ENCODE data around the gene CPPED1.

The CPPED1 gene

DNA sequence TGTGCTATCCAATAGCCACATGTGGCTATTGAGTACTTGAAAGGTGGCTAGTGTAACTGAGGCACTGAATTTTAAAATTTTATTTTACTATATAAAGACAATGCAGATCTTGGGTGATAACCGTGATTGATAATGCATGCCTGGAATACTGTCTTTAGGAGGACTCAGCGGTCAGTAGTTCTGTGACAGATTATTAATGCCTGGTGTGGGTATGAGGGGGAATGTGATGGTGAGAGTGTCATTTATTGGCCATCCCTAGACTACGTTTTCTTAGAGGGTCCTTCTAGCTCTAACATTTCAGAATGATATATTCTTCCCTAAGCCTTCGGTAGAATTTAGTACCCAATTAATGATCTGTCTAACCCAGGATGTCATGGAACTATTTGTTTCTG is 157.6 kb downstream of the CPPED1 start:
- ChIA-PET CTCF (no interaction called here), POLR2A (ENCODE audit: low non-redundant PET) (no interaction called here)
- no peak for DNase-seq (ENCODE audit: low spot score)
- TF ChIP-seq, protein P1, sequence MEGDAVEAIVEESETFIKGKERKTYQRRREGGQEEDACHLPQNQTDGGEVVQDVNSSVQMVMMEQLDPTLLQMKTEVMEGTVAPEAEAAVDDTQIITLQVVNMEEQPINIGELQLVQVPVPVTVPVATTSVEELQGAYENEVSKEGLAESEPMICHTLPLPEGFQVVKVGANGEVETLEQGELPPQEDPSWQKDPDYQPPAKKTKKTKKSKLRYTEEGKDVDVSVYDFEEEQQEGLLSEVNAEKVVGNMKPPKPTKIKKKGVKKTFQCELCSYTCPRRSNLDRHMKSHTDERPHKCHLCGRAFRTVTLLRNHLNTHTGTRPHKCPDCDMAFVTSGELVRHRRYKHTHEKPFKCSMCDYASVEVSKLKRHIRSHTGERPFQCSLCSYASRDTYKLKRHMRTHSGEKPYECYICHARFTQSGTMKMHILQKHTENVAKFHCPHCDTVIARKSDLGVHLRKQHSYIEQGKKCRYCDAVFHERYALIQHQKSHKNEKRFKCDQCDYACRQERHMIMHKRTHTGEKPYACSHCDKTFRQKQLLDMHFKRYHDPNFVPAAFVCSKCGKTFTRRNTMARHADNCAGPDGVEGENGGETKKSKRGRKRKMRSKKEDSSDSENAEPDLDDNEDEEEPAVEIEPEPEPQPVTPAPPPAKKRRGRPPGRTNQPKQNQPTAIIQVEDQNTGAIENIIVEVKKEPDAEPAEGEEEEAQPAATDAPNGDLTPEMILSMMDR (conservative IDR thresholded peaks at IDR 0.05; ENCODE audit: low read depth) = no peak
- no peak overlapping the region for H3K27ac ChIP-seq

DNA sequence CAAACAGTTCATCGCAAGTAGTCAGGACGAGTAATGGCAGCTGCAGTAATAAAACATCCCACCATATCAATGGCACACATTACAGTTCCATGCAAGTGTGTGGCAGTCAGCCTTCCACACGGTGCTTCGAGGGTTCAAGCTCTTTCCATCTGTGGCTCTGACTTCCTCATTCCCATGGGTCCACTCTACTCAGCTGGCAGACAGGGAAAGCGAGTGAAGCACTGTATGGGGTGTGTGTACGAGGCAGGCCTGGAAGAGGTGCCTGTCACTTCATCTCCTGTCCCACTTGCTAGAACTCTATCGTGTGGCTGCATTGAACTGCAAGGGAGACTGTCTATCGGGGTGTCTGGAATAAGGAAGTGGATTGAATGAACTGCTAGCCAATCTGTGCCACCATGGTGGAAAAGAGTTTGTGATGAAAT is 160.6 kb downstream of the CPPED1 start:
- POLR2A ChIA-PET (ENCODE audit: low non-redundant PET) = no interaction called here
- CTCF ChIA-PET = interaction anchor here (0.6 kb wide), 1 partner anchor 42 kb away, joined by 4 read pairs; no protein-coding TSS in a partner anchor
- no peak overlapping the region for H3K27ac ChIP-seq
- TF ChIP-seq, protein P1 (conservative IDR thresholded peaks at IDR 0.05; ENCODE audit: low read depth) = no peak
- no peak for DNase-seq (ENCODE audit: low spot score)

DNA sequence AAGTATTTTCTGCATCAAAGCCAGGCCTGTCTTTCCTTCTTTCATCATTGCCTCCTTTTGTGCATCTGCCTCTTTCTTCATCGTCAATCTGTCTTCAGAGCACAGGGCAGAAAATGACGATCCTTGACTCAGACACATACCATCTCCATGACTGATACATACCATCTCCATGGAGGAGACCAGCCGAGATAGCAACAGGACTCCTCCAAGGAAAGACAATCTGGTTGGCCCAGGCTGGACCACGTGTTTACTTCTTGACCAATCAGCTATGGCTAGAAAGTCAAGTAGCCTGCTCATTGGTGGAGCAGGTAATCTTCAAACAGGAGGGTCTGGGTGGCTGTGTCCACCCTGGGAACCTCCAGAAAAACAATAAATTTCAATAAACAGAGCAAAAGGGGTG is 164.6 kb downstream of the CPPED1 start:
- DNase-seq (ENCODE audit: low spot score) = peak; percentile 46

DNA sequence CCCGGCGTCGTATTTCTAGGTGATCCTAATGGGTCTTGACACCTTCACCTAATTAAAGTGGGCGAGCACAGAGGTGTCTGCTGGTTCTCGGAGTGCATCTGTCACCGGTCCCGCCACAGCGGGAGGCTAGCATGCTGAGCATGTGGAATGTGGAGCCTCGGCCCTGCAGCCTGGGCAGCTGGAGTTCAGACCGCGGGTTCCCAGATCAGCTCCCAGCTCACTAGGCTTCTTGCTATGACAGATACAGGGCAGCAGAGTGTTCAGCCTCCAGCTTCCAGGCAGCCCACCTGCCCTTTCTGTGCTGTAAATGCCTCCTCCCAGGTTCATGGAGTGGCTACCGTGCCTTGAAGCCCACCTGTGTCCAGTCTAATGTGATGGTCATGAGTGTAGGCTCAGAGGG is 166.7 kb downstream of the CPPED1 start:
- CTCF ChIA-PET = no interaction called here
- no peak overlapping the region for H3K27ac ChIP-seq
- POLR2A ChIA-PET (ENCODE audit: low non-redundant PET) = interaction anchor here (0.7 kb wide), 1 partner anchor 12 kb away, joined by 3 read pairs; no protein-coding TSS in a partner anchor
- TF ChIP-seq, protein P1 (conservative IDR thresholded peaks at IDR 0.05; ENCODE audit: low read depth) = no peak
- DNase-seq (ENCODE audit: low spot score) = no peak

More for the DNA sequence above, 164.6 kb downstream of the CPPED1 start:
- ChIA-PET POLR2A (ENCODE audit: low non-redundant PET) (no interaction called here), CTCF (no interaction called here)
- TF ChIP-seq, protein P1 (conservative IDR thresholded peaks at IDR 0.05; ENCODE audit: low read depth) = no peak
- H3K27ac ChIP-seq = no peak overlapping the region

DNA sequence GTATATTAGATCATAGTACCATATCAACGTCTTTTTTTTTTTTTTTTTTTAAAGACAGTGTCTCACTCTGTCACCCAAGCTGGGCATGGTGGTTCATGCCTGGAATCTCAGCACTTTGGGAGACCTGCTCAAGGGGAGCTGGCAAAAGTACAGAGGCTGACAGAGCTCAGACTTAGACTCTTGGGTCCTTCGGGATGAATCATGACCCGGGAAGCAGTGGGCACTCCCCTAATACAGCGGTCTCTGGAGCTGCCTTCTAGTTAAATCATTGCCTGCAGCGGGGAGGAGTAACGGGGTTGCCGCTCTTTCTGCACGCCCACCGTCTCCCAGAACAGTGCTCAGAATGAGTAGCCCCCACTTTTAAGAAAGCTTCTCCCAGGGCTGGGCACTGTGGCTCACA is 174.4 kb downstream of the CPPED1 start:
- TF ChIP-seq, protein P1 (conservative IDR thresholded peaks at IDR 0.05; ENCODE audit: low read depth) = no peak
- no peak for DNase-seq (ENCODE audit: low spot score)
- CTCF ChIA-PET = no interaction called here
- H3K27ac ChIP-seq = no peak overlapping the region
- POLR2A ChIA-PET (ENCODE audit: low non-redundant PET) = no interaction called here

DNA sequence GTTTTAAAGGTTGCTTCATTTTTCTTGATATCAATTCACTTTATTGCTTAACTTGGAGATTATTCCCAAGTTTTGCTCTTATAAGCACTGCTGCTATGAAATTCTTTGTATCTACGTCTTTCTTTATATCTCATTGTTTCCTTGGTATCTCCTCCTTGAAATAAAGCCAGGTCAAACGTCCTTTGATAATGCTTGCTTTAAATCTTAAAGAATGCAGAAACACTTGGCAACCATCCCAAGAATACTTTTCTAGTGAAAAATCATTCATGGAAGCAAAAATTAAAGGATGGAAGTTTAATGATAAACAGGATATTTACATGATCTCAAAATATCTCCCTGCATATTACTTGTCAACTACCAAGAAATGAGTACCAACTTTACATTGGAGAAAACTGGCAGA is 175.2 kb downstream of the CPPED1 start:
- TF ChIP-seq, protein P1 (conservative IDR thresholded peaks at IDR 0.05; ENCODE audit: low read depth) = no peak
- POLR2A ChIA-PET (ENCODE audit: low non-redundant PET) = no interaction called here
- DNase-seq (ENCODE audit: low spot score) = no peak
- no peak overlapping the region for H3K27ac ChIP-seq
- CTCF ChIA-PET = no interaction called here

DNA sequence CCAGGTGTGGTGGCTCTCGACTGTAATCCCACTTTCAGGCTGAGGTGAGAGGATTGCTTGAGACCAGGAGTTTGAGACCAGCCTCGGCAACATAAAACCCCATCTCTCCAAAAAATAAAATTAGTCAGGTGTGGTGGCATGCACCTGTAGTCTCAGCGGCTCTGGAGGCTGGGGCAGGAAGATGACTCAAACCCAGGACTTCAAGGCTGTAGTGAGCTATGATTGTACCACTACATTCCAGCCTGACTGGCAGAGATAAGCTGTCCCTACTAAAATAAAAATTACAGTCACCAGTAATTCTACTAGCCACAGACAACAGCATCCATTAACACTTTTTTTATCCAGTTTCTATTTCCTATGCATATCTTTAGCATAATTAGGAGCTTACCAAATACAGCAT is 176.3 kb downstream of the CPPED1 start:
- no peak overlapping the region for H3K27ac ChIP-seq
- CTCF ChIA-PET = no interaction called here
- TF ChIP-seq, protein P1 (conservative IDR thresholded peaks at IDR 0.05; ENCODE audit: low read depth) = no peak
- POLR2A ChIA-PET (ENCODE audit: low non-redundant PET) = no interaction called here
- DNase-seq (ENCODE audit: low spot score) = no peak
